HEK293T (cell line): Measurements from ENCODE around the gene MYL7.

Source experiments
- ELF4 ChIP-seq: fragments of 450-650 bp; IDR thresholded peaks from 2 replicates; pipeline ENCODE4 v1.6.1; 2017; ENCODE audit warnings: antibody characterized with exemption
- SUZ12 ChIP-seq: fragments of 450-650 bp; IDR thresholded peaks from 2 replicates; pipeline ENCODE4 v1.6.1; 2016; ENCODE audit warnings: mild to moderate bottlenecking

GRCh38 chr7:44187636-44188416, 46.7 kb upstream of the MYL7 start:
- TF ChIP-seq SUZ12 (no peak), ELF4 (no peak)
